ENCODE results near the gene CD14. TPM values are rescaled to one million over a fixed set of nuclear protein-coding genes. Genes with fewer than 3 reads are reported as not detected.
A peak's percentile ranks its signal among the peaks of the same experiment; 100 is the strongest.

The CD14 gene
- total RNA-seq, 1 experiment from 2014 or later: 0.63 TPM

- ATAC-seq: peak; percentile 97
- CTCF ChIA-PET: interaction anchor here (0.7 to 2.3 kb wide), 7 partner anchors 8 to 397 kb away, joined by 3 to 19 read pairs (median 3); partner anchors contain the start of genes EIF4EBP3, HARS1, HARS2 and IK
- peak; percentile 50; the same call in 1 of the 2 replicates for TF ChIP-seq HMGXB4 (CRISPR knock-in tag; IDR thresholded peaks at IDR 0.05)
- TF ChIP-seq ATF1 (CRISPR knock-in tag; IDR thresholded peaks at IDR 0.05): no peak
- TF ChIP-seq RORB (CRISPR knock-in tag; IDR thresholded peaks at IDR 0.05): no peak
- TF ChIP-seq, protein P1, sequence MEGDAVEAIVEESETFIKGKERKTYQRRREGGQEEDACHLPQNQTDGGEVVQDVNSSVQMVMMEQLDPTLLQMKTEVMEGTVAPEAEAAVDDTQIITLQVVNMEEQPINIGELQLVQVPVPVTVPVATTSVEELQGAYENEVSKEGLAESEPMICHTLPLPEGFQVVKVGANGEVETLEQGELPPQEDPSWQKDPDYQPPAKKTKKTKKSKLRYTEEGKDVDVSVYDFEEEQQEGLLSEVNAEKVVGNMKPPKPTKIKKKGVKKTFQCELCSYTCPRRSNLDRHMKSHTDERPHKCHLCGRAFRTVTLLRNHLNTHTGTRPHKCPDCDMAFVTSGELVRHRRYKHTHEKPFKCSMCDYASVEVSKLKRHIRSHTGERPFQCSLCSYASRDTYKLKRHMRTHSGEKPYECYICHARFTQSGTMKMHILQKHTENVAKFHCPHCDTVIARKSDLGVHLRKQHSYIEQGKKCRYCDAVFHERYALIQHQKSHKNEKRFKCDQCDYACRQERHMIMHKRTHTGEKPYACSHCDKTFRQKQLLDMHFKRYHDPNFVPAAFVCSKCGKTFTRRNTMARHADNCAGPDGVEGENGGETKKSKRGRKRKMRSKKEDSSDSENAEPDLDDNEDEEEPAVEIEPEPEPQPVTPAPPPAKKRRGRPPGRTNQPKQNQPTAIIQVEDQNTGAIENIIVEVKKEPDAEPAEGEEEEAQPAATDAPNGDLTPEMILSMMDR (IDR thresholded peaks at IDR 0.05): no peak
- TF ChIP-seq, protein P2, sequence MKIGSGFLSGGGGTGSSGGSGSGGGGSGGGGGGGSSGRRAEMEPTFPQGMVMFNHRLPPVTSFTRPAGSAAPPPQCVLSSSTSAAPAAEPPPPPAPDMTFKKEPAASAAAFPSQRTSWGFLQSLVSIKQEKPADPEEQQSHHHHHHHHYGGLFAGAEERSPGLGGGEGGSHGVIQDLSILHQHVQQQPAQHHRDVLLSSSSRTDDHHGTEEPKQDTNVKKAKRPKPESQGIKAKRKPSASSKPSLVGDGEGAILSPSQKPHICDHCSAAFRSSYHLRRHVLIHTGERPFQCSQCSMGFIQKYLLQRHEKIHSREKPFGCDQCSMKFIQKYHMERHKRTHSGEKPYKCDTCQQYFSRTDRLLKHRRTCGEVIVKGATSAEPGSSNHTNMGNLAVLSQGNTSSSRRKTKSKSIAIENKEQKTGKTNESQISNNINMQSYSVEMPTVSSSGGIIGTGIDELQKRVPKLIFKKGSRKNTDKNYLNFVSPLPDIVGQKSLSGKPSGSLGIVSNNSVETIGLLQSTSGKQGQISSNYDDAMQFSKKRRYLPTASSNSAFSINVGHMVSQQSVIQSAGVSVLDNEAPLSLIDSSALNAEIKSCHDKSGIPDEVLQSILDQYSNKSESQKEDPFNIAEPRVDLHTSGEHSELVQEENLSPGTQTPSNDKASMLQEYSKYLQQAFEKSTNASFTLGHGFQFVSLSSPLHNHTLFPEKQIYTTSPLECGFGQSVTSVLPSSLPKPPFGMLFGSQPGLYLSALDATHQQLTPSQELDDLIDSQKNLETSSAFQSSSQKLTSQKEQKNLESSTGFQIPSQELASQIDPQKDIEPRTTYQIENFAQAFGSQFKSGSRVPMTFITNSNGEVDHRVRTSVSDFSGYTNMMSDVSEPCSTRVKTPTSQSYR (CRISPR knock-in tag; IDR thresholded peaks at IDR 0.05): no peak
- TF ChIP-seq GABPB1 (CRISPR knock-in tag; IDR thresholded peaks at IDR 0.05): no peak; the same call in 1 of the 2 replicates
- TF ChIP-seq ZBTB43 (CRISPR knock-in tag; IDR thresholded peaks at IDR 0.05): no peak
- TF ChIP-seq ELF4 (CRISPR knock-in tag; IDR thresholded peaks at IDR 0.05; ENCODE audit: low read depth): no peak
- TF ChIP-seq ZBTB21 (CRISPR knock-in tag; IDR thresholded peaks at IDR 0.05; ENCODE audit: borderline replicate concordance): no peak
- no peak for TF ChIP-seq RELA (CRISPR knock-in tag; IDR thresholded peaks at IDR 0.05; ENCODE audit: borderline replicate concordance)
- no peak for TF ChIP-seq TCF7 (CRISPR knock-in tag; IDR thresholded peaks at IDR 0.05; ENCODE audit: low read depth)
- TF ChIP-seq JAZF1 (CRISPR knock-in tag; IDR thresholded peaks at IDR 0.05): no peak
- TF ChIP-seq, protein P3, sequence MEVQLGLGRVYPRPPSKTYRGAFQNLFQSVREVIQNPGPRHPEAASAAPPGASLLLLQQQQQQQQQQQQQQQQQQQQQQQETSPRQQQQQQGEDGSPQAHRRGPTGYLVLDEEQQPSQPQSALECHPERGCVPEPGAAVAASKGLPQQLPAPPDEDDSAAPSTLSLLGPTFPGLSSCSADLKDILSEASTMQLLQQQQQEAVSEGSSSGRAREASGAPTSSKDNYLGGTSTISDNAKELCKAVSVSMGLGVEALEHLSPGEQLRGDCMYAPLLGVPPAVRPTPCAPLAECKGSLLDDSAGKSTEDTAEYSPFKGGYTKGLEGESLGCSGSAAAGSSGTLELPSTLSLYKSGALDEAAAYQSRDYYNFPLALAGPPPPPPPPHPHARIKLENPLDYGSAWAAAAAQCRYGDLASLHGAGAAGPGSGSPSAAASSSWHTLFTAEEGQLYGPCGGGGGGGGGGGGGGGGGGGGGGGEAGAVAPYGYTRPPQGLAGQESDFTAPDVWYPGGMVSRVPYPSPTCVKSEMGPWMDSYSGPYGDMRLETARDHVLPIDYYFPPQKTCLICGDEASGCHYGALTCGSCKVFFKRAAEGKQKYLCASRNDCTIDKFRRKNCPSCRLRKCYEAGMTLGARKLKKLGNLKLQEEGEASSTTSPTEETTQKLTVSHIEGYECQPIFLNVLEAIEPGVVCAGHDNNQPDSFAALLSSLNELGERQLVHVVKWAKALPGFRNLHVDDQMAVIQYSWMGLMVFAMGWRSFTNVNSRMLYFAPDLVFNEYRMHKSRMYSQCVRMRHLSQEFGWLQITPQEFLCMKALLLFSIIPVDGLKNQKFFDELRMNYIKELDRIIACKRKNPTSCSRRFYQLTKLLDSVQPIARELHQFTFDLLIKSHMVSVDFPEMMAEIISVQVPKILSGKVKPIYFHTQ (CRISPR knock-in tag; IDR thresholded peaks at IDR 0.05): no peak
- TF ChIP-seq, protein P4, sequence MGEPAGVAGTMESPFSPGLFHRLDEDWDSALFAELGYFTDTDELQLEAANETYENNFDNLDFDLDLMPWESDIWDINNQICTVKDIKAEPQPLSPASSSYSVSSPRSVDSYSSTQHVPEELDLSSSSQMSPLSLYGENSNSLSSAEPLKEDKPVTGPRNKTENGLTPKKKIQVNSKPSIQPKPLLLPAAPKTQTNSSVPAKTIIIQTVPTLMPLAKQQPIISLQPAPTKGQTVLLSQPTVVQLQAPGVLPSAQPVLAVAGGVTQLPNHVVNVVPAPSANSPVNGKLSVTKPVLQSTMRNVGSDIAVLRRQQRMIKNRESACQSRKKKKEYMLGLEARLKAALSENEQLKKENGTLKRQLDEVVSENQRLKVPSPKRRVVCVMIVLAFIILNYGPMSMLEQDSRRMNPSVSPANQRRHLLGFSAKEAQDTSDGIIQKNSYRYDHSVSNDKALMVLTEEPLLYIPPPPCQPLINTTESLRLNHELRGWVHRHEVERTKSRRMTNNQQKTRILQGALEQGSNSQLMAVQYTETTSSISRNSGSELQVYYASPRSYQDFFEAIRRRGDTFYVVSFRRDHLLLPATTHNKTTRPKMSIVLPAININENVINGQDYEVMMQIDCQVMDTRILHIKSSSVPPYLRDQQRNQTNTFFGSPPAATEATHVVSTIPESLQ (CRISPR knock-in tag; IDR thresholded peaks at IDR 0.05): no peak
- no peak for TF ChIP-seq IRF2 (CRISPR knock-in tag; IDR thresholded peaks at IDR 0.05; ENCODE audit: borderline replicate concordance, low read depth)
- TF ChIP-seq NR1H2 (CRISPR knock-in tag; IDR thresholded peaks at IDR 0.05): 0 out of 2 replicates have a peak, but pooled peaks have one; percentile 18
- TF ChIP-seq, protein P5, sequence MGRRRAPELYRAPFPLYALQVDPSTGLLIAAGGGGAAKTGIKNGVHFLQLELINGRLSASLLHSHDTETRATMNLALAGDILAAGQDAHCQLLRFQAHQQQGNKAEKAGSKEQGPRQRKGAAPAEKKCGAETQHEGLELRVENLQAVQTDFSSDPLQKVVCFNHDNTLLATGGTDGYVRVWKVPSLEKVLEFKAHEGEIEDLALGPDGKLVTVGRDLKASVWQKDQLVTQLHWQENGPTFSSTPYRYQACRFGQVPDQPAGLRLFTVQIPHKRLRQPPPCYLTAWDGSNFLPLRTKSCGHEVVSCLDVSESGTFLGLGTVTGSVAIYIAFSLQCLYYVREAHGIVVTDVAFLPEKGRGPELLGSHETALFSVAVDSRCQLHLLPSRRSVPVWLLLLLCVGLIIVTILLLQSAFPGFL (CRISPR knock-in tag; IDR thresholded peaks at IDR 0.05; ENCODE audit: borderline replicate concordance): no peak
- no peak for TF ChIP-seq CDX4 (CRISPR knock-in tag; IDR thresholded peaks at IDR 0.05; ENCODE audit: borderline replicate concordance)
- TF ChIP-seq, protein P6, sequence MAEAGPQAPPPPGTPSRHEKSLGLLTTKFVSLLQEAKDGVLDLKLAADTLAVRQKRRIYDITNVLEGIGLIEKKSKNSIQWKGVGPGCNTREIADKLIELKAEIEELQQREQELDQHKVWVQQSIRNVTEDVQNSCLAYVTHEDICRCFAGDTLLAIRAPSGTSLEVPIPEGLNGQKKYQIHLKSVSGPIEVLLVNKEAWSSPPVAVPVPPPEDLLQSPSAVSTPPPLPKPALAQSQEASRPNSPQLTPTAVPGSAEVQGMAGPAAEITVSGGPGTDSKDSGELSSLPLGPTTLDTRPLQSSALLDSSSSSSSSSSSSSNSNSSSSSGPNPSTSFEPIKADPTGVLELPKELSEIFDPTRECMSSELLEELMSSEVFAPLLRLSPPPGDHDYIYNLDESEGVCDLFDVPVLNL (CRISPR knock-in tag; IDR thresholded peaks at IDR 0.05; ENCODE audit: borderline replicate concordance, low read depth): no peak; the same call in 1 of the 2 replicates
These were observed 6.4 kb upstream of the CD14 start, which contains the start of gene TMCO6 for GRCh38 chr5:140639148-140639981. Gene TMCO6, plus strand, starts transcription at chr5:140639451. Its CDS starts 77 bp downstream, at chr5:140639528.

More at GRCh38 chr5:140639148-140639981, 6.4 kb upstream of the CD14 start, which contains the start of gene TMCO6:
- Mint-ChIP-seq H3K4me3 (peak within 1 kb of the TSS; percentile 88), H3K27me3 (ENCODE audit: low read depth) (peaks cover 2% of the 10 kb centered on the region; the same call in 1 of the 2 replicates), H3K36me3 (peaks cover 20% of the 10 kb centered on the region), H3K9me3 (peaks cover 6% of the 10 kb centered on the region), H3K4me1 (peaks cover 17% of the 10 kb centered on the region), H3K27ac (peak within 1 kb of the TSS; percentile 87)
- DNase-seq (ENCODE audit: low spot score): peak; percentile 96
- POLR2A ChIA-PET: interaction anchor here (0.9 to 2.9 kb wide), 4 partner anchors 8 to 92 kb away, joined by 4 to 11 read pairs (median 6); partner anchors contain the start of genes APBB3, EIF4EBP3, IK and NDUFA2

All from WTC11 (cell line).